ENCODE measurements around the gene CFAP61. TPM values are rescaled to one million over a fixed set of nuclear protein-coding genes. Genes with fewer than 3 reads are reported as not detected.

Gene CFAP61
- total and polyA plus RNA-seq, 2 donors: 0.32 to 0.35 TPM

- WGBS: 63% methylated on average over 2 of the region's 2 CpGs
- H3K27ac ChIP-seq (ENCODE audit: low read depth): no peak overlapping the region
These were observed 212.9 kb downstream of the CFAP61 start for GRCh38 chr20:20265210-20265609.

DNA sequence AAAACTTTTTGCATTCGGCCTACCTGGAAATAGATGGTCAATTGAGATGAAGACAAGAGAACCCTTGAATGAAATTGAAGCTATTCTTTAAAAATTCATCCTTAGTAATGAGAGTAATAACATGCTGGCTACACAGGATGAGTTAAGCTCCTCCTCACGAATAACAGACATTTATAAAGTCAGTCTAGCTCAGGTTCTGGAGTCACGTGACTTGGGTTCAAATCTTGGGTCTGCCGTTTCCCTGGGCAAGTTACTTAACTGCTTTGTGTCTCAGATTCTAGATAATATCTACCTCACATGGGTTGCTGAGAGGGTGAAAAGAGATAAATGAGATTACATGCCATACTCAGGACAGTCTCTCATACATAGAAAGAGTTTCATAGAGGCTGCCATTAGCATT is 214.2 kb downstream of the CFAP61 start:
- no peak for DNase-seq (ENCODE audit: extremely low spot score)
- no peak overlapping the region for H3K27ac ChIP-seq (ENCODE audit: low read depth)
- WGBS: 65% methylated on average over 4 of the region's 4 CpGs
- no peaks in the 10 kb centered on the region for H3K36me3 ChIP-seq (ENCODE audit: insufficient read depth)
- H3K4me3 ChIP-seq (ENCODE audit: low read depth, low read length): no peak overlapping the region
- H3K4me1 ChIP-seq (ENCODE audit: insufficient read depth): no peaks in the 10 kb centered on the region

More at GRCh38 chr20:20265210-20265609, 212.9 kb downstream of the CFAP61 start:
- Histone ChIP-seq H3K4me1 (ENCODE audit: insufficient read depth) (no peaks in the 10 kb centered on the region), H3K4me3 (ENCODE audit: low read depth, low read length) (no peak overlapping the region), H3K36me3 (ENCODE audit: insufficient read depth) (no peaks in the 10 kb centered on the region)
- no peak for DNase-seq (ENCODE audit: extremely low spot score)

DNA sequence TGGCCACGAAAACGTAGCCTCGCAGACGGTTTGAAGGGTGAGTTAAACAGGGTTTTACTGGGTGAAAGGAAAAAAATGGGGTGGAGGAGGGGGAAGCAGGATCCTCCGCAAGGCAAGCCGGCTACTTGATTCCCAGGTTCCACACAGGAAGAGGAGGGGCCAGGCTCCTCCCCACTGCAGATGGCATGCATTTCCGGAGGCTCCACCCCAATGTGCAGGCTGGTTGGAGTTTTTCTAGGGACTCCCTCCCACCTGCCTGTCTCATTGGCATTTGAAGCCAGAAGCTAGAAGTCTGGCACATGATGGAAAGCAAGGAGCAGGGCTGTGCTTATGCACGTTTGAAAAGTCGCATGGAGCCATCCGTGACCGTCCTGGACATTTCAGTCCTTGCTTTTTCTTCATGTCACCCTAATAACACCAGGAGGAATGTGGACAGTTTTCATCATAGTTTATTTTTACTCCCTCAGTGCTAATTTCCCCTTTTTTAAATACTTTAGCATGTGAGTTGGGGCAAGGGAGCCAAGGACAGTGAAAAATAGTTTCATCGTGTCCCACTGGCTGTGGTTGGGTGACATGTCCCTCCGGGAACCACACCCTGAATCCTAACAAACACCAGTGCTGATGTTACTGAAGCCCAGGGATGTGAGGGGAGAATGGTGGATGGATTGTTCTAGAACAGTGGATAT is 215.5 kb downstream of the CFAP61 start:
- no peak for DNase-seq (ENCODE audit: extremely low spot score)
- H3K27ac ChIP-seq (ENCODE audit: low read depth): no peak overlapping the region
- WGBS: 71% methylated on average over 13 of the region's 13 CpGs
- no peaks in the 10 kb centered on the region for H3K36me3 ChIP-seq (ENCODE audit: insufficient read depth)
- no peak overlapping the region for H3K4me3 ChIP-seq (ENCODE audit: low read depth, low read length)
- H3K4me1 ChIP-seq (ENCODE audit: insufficient read depth): no peaks in the 10 kb centered on the region

DNA sequence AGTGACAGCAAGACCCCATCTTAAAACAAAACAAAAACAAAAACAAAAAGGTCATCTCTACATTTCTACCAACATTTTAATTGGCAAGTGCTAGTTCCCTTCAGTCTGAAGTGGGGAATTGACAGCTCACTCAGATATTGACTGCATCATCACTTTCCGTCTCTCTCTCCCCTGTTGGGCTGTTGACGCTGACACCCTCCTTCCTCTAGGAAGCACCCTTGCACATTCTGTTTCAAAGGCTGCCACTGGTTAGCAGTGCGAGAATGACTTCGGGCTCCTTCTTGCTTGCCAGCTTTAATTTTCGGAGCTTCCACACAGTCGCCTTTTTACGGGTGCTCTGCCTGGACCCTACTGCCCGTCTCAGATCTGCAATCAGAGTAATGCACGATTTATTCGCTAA is 218.9 kb downstream of the CFAP61 start:
- 67% methylated on average over 10 of the region's 10 CpGs for WGBS
- H3K36me3 ChIP-seq (ENCODE audit: insufficient read depth): no peaks in the 10 kb centered on the region
- DNase-seq (ENCODE audit: extremely low spot score): no peak
- no peaks in the 10 kb centered on the region for H3K4me1 ChIP-seq (ENCODE audit: insufficient read depth)
- no peak overlapping the region for H3K4me3 ChIP-seq (ENCODE audit: low read depth, low read length)
- no peak overlapping the region for H3K27ac ChIP-seq (ENCODE audit: low read depth)

- WGBS: 76% methylated on average over 4 of the region's 4 CpGs
- DNase-seq (ENCODE audit: extremely low spot score): no peak
- H3K4me3 ChIP-seq (ENCODE audit: low read depth, low read length): no peak overlapping the region
- no peaks in the 10 kb centered on the region for H3K4me1 ChIP-seq (ENCODE audit: insufficient read depth)
- H3K36me3 ChIP-seq (ENCODE audit: insufficient read depth): no peaks in the 10 kb centered on the region
- H3K27ac ChIP-seq (ENCODE audit: low read depth): no peak overlapping the region
These were observed 220.4 kb downstream of the CFAP61 start for GRCh38 chr20:20272686-20273085.

- 91% methylated on average over 1 of the region's 1 CpG for WGBS
- DNase-seq (ENCODE audit: extremely low spot score): no peak
- H3K27ac ChIP-seq (ENCODE audit: low read depth): no peak overlapping the region
- H3K4me3 ChIP-seq (ENCODE audit: low read depth, low read length): no peak overlapping the region
- H3K36me3 ChIP-seq (ENCODE audit: insufficient read depth): no peaks in the 10 kb centered on the region
- H3K4me1 ChIP-seq (ENCODE audit: insufficient read depth): no peaks in the 10 kb centered on the region
These were observed 221.0 kb downstream of the CFAP61 start for GRCh38 chr20:20273286-20273685.

DNA sequence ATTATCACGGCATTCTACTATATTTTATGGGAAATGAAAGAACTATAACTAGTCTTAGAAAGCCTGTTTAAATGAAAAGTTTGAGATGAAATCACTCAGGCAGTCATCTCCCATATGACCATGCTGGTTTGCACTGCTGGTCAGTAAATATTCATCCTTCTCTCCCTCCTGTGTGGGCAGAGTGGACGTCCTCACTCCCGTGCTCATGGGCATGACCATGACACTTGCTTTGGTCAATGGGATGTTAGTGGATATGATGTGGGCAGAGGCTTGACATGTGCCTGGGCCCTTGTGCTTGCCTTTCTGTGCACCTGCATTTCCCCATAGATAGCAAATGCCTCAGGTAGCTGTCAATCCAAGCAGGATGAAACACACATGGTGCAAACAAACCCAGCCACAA is 222.5 kb downstream of the CFAP61 start:
- Histone ChIP-seq H3K4me1 (ENCODE audit: insufficient read depth) (no peaks in the 10 kb centered on the region), H3K27ac (ENCODE audit: low read depth) (no peak overlapping the region), H3K4me3 (ENCODE audit: low read depth, low read length) (no peak overlapping the region), H3K36me3 (ENCODE audit: insufficient read depth) (no peaks in the 10 kb centered on the region)
- no peak for DNase-seq (ENCODE audit: extremely low spot score)
- 88% methylated on average over 3 of the region's 3 CpGs for WGBS

- Histone ChIP-seq H3K27ac (ENCODE audit: low read depth) (no peak overlapping the region), H3K4me1 (ENCODE audit: insufficient read depth) (no peaks in the 10 kb centered on the region), H3K4me3 (ENCODE audit: low read depth, low read length) (no peak overlapping the region), H3K36me3 (ENCODE audit: insufficient read depth) (no peaks in the 10 kb centered on the region)
- 56% methylated on average over 5 of the region's 5 CpGs for WGBS
- DNase-seq (ENCODE audit: extremely low spot score): no peak
These were observed 223.3 kb downstream of the CFAP61 start for GRCh38 chr20:20275636-20276035.

GRCh38 chr20:20276811-20277530 is 224.6 kb downstream of the CFAP61 start:
- H3K36me3 ChIP-seq (ENCODE audit: insufficient read depth): no peaks in the 10 kb centered on the region
- no peaks in the 10 kb centered on the region for H3K4me1 ChIP-seq (ENCODE audit: insufficient read depth)
- WGBS: 28% methylated on average over 26 of the region's 26 CpGs
- H3K4me3 ChIP-seq (ENCODE audit: low read depth, low read length): no peak overlapping the region
- H3K27ac ChIP-seq (ENCODE audit: low read depth): no peak overlapping the region
- no peak for DNase-seq (ENCODE audit: extremely low spot score)

DNA sequence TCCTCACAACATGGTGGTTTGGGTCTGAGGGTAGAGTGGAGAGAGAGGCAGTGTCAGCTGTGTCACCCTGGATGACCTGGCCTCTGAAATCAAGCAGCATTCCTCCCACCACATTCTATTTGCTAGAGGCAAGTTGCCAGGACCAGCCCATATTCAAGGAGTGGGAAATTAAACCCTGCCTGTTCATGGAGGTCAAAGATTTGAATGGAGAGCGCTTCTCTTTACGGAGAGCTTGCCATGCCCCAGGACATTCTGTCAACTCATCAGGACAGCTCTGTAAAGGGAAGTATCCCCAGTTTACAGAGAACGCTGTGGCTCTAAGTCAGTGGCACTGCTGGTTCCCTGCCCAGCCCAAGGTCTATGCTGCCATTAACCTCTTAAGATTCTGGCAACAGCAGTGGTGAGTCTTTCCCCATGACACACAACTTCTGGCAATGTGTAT is 225.6 kb downstream of the CFAP61 start:
- Histone ChIP-seq H3K36me3 (ENCODE audit: insufficient read depth) (no peaks in the 10 kb centered on the region), H3K4me3 (ENCODE audit: low read depth, low read length) (no peak overlapping the region), H3K4me1 (ENCODE audit: insufficient read depth) (no peaks in the 10 kb centered on the region), H3K27ac (ENCODE audit: low read depth) (no peak overlapping the region)
- WGBS: 87% methylated on average over 3 of the region's 3 CpGs
- DNase-seq (ENCODE audit: extremely low spot score): no peak

DNA sequence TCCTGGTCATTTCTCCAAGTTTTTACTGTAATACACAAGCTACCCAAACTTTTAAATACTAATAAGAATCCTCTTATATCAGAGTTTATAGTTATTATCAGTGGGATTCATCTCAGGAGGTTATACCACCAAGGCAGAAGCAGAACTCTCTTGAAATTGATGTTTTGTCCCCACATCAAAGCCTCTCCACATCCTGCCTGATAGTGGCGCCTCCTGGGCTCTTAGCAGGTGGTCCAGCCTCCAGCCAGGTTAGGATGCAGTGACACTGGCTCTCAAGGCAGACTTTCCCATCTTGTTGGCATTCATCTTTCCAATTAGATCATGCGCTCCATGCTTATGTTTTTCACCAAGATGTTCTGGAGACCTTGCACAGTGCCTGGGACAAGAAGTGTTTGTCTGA is 233.7 kb downstream of the CFAP61 start:
- 79% methylated on average over 2 of the region's 2 CpGs for WGBS
- no peaks in the 10 kb centered on the region for H3K36me3 ChIP-seq (ENCODE audit: insufficient read depth)
- H3K4me1 ChIP-seq (ENCODE audit: insufficient read depth): no peaks in the 10 kb centered on the region
- DNase-seq (ENCODE audit: extremely low spot score): no peak
- no peak overlapping the region for H3K4me3 ChIP-seq (ENCODE audit: low read depth, low read length)
- H3K27ac ChIP-seq (ENCODE audit: low read depth): no peak overlapping the region

DNA sequence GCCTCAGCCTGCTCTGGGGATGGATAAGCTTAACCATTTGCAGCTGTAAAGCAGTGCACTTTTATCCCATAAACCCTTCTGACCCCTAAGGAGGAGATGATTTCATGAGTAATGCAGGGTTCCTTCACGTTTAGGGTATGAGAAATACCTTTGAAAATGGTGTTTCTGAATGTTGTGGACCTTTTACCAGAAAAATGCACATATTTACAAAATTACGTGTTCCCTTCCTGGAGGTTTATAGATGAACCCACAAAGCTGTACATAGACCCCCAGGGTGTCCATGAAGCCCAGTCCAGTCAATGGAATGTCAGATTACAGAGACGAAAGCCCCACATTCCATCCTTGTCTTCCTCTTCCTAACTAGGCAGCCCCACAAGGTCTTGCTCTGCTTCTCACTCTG is 237.0 kb downstream of the CFAP61 start:
- no peak for DNase-seq (ENCODE audit: extremely low spot score)
- no peaks in the 10 kb centered on the region for H3K36me3 ChIP-seq (ENCODE audit: insufficient read depth)
- 46% methylated on average over 3 of the region's 3 CpGs for WGBS
- no peak overlapping the region for H3K4me3 ChIP-seq (ENCODE audit: low read depth, low read length)
- H3K27ac ChIP-seq (ENCODE audit: low read depth): no peak overlapping the region
- no peaks in the 10 kb centered on the region for H3K4me1 ChIP-seq (ENCODE audit: insufficient read depth)

DNA sequence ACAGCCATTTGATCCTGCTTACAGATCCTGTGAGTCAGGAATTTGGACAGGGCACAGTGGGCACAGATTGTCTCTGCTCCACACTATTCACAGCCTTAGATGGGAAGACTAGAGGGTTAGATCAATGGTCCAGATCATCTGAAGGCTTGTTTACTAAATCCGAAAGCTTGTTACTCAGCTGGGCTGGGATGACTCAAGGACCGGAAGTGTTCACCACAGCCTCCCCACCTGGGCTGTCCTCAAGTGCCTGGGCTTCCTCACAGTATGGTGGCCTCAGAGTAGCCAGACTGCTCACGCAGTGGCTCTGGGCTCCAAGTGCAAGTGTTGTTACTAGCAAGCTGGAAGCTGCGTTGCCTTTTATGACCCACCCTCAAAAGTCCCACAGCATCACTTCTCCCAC is 240.1 kb downstream of the CFAP61 start:
- no peak for DNase-seq (ENCODE audit: extremely low spot score)
- 91% methylated on average over 4 of the region's 4 CpGs for WGBS
- Histone ChIP-seq H3K27ac (ENCODE audit: low read depth) (no peak overlapping the region), H3K4me1 (ENCODE audit: insufficient read depth) (no peaks in the 10 kb centered on the region), H3K4me3 (ENCODE audit: low read depth, low read length) (no peak overlapping the region), H3K36me3 (ENCODE audit: insufficient read depth) (no peaks in the 10 kb centered on the region)

DNA sequence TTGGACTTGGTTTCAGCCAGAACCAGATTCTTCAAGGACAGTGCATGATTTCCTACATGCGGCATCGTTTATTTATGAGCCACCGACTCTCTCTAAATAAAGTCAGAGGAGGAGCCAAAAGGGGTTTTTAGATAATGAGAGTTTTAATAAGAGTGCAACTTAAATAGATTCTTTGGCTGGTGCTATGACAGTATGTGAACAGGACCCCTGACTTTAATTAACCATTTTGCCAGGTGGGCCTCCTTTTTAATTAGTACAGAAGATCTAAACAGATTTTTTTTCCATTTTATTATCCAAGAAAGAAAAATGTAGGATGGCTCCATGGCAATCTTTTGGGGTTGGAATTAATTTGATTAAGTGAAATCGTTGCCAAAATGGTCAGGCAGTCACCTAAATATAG is 240.8 kb downstream of the CFAP61 start:
- H3K27ac ChIP-seq (ENCODE audit: low read depth): no peak overlapping the region
- no peak for DNase-seq (ENCODE audit: extremely low spot score)
- WGBS: 77% methylated on average over 4 of the region's 4 CpGs

More for the DNA sequence above, 240.8 kb downstream of the CFAP61 start:
- H3K4me1 ChIP-seq (ENCODE audit: insufficient read depth): no peaks in the 10 kb centered on the region
- H3K36me3 ChIP-seq (ENCODE audit: insufficient read depth): no peaks in the 10 kb centered on the region
- no peak overlapping the region for H3K4me3 ChIP-seq (ENCODE audit: low read depth, low read length)
